ENCODE measurements around the gene CRTAC1.

Gene CRTAC1

GRCh38 chr10:97904576-97904975 lies 125.8 kb downstream of the CRTAC1 start:
- no peak for TF ChIP-seq CTCF (IDR thresholded peaks at IDR 0.05)

- no peak for TF ChIP-seq CTCF (IDR thresholded peaks at IDR 0.05)
Observed at GRCh38 chr10:97904018-97904381, 126.4 kb downstream of the CRTAC1 start.

- no peak for TF ChIP-seq CTCF (IDR thresholded peaks at IDR 0.05)
Observed at GRCh38 chr10:97903128-97904017, 127.0 kb downstream of the CRTAC1 start.

GRCh38 chr10:97901381-97901780 lies 129.0 kb downstream of the CRTAC1 start:
- no peak for TF ChIP-seq CTCF (IDR thresholded peaks at IDR 0.05)

GRCh38 chr10:97898429-97898828 lies 132.0 kb downstream of the CRTAC1 start:
- no peak for TF ChIP-seq CTCF (IDR thresholded peaks at IDR 0.05)

GRCh38 chr10:97896756-97897358 lies 133.6 kb downstream of the CRTAC1 start:
- TF ChIP-seq CTCF (IDR thresholded peaks at IDR 0.05), result no peak

GRCh38 chr10:97895915-97896314 lies 134.5 kb downstream of the CRTAC1 start:
- no peak for TF ChIP-seq CTCF (IDR thresholded peaks at IDR 0.05)

All from LNCAP (cell line).